ENCODE data around the gene WDR59. TPM values are rescaled to one million over a fixed set of nuclear protein-coding genes. Genes with fewer than 3 reads are reported as not detected.
A peak's percentile ranks its signal among the peaks of the same experiment; 100 is the strongest.

WDR59 gene
- total and polyA plus RNA-seq, 9 of the 15 experiments (the other 6 are each of a cell fraction or from before 2014, with no cell fraction given), result 12.7 to 126 (median 34.7) TPM

- Histone ChIP-seq H3K9me1 (ENCODE audit: control insufficient read depth, insufficient read depth, low read length) (no peaks in the 10 kb centered on the region), H3K79me2 (ENCODE audit: control insufficient read depth, insufficient read depth, low read length) (no peaks in the 10 kb centered on the region), H3K4me1 (replicated peaks in 1 of 2; ENCODE audit: control insufficient read depth in 2 of 2, insufficient read depth in 2 of 2, low read length in 2 of 2) (no peaks in the 10 kb centered on the region; a peak in 1 of 5 replicates), H3K36me3 (ENCODE audit: control insufficient read depth, insufficient read depth, low read length) (no peaks in the 10 kb centered on the region), H3K4me3 (no peak overlapping the region), H3K9me3 (replicated peaks; ENCODE audit: control insufficient read depth, insufficient read depth, low read depth, low read length) (no peaks in the 10 kb centered on the region), H3K27ac (ENCODE audit: extremely low read depth, low read depth, low read length) (no peak overlapping the region), H3K4me2 (ENCODE audit: insufficient read depth, low read length) (no peak overlapping the region), H3K27me3 (ENCODE audit: control insufficient read depth in 2 of 2, insufficient read depth in 2 of 2, low read length in 2 of 2) (peaks cover 4 to 19% of the 10 kb centered on the region in 2 experiments; a peak in 3 of 5 replicates), H4K20me1 (replicated peaks; ENCODE audit: control insufficient read depth, insufficient read depth, low read length) (no peaks in the 10 kb centered on the region), H2AFZ (ENCODE audit: low read depth, low read length) (peak overlapping the region; percentile 43; the same call in 1 of the 2 replicates), H3K9ac (ENCODE audit: insufficient read depth in 1 of 2, low read depth in 2 of 2, low read length in 2 of 2) (no peak overlapping the region)
- in situ Hi-C loops (cut with MboI) (no loop called here), intact Hi-C loops (cut with micrococcal nuclease) (no loop called here)
- FAIRE-seq, result no peak
- WGBS (ENCODE audit: insufficient coverage, low coverage, missing lambda C conversion rate), result 18% methylated on average over 4 of the region's 4 CpGs
- ChIA-PET CTCF (ENCODE audit: low intra/inter-chr PET ratio) (no interaction called here), POLR2A (interaction anchor here (1.1 to 1.9 kb wide), 2 partner anchors 10 to 18 kb away, joined by 4 to 8 read pairs; no protein-coding TSS in a partner anchor)
- ATAC-seq, result peak; percentile 34; the same call in 1 of the 3 replicates
- DNase-seq (ENCODE audit: extremely low read depth in 1 of 4, low spot score in 3 of 4), result no peak
- TF ChIP-seq TRIM24 (IDR thresholded peaks at IDR 0.05), result no peak
- TF ChIP-seq STAT5B (CRISPR knock-in tag; IDR thresholded peaks at IDR 0.05), result no peak
- no peak for TF ChIP-seq ETV1 (tag; conservative IDR thresholded peaks at IDR 0.05; ENCODE audit: low read depth)
- TF ChIP-seq ESRRB (CRISPR knock-in tag; IDR thresholded peaks at IDR 0.05; ENCODE audit: borderline replicate concordance), result no peak
- TF ChIP-seq CBX8 (IDR thresholded peaks at IDR 0.05; ENCODE audit: borderline replicate concordance, extremely low read depth, low read depth, low read length, poor library complexity, severe bottlenecking), result no peak
- TF ChIP-seq ILF3 (IDR thresholded peaks at IDR 0.05; ENCODE audit: borderline replicate concordance), result no peak
- no peak for TF ChIP-seq MAZ (CRISPR knock-in tag; conservative IDR thresholded peaks at IDR 0.05 in 1 of 2, IDR thresholded peaks at IDR 0.05 in 1 of 2)
- no peak for TF ChIP-seq RHOXF2B (CRISPR knock-in tag; conservative IDR thresholded peaks at IDR 0.05)
- no peak for TF ChIP-seq NFIC (IDR thresholded peaks at IDR 0.05)
- no TSS peak for BruUV-seq (replicated peaks)
Observed at GRCh38 chr16:74852500-74852875, 132.4 kb downstream of the WDR59 start.
